HPDE6-E6E7 (cell line): ENCODE results near the gene BCR.

ENCODE experiments used
- DNase-seq: peaks from one replicate; pipeline ENCODE4 v3.0.0; 2011; ENCODE audit warnings: missing footprints; ENCODE audit errors: extremely low spot score

The BCR gene

DNA sequence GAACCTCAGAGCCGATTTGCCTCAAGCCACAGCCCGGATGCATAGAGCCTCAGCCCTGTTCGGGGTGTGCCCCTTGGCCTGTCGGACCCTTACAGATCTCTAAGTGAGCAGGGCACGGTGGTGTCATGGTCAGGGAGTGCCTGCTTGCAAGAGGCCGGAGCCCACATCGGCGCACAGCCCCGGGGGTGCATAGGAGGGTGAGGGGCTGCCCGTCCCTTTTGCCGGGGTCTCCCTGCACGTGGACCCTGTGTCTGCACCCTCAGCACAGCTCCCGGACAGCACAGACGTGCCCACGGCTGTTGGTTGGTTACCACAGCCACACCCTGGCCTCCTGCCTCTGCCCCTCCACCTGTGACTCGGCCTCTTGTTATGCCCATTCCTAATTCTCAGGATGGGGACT is 28.5 kb upstream of the BCR start:
- DNase-seq: no peak

DNA sequence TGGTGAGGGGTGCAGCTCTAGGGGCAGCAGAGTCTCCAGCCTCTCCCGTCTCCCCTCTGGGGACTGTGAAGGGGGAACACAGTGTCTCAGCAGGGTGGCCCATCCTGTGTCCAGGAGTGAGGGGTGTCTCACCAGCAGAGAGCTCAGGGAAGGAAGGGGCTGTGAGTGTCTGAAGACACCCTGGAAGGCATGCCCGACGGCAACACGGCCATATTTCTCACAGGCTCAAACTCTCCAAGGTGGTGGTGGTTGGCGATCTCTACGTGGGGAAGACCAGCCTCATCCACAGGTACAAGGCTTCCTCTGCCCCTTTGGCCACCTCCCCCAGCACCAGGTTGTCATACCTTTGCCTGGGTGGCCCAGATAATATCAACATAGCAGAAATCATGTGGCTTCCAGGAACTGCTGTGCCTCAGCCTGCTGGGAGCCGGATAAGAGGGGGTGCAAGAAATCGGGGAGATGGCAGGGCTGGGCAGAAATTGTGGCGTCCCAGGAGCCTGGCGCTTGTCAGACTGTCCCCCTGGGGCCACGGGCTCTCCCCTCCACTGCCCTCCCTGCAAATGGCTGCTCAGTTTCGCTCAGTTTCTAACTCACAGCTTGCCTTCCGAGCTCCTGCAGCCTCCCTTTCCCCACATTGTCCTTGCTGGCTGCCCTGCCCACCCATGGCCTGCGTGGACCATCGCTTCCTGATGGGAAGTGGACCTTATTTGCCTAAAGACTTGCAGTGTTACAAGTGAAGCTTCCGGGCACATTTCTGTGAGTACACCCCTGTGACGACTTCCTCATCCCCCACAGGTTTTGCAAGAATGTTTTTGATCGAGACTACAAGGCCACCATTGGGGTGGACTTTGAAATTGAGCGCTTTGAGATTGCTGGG is 27.8 kb upstream of the BCR start:
- no peak for DNase-seq

DNA sequence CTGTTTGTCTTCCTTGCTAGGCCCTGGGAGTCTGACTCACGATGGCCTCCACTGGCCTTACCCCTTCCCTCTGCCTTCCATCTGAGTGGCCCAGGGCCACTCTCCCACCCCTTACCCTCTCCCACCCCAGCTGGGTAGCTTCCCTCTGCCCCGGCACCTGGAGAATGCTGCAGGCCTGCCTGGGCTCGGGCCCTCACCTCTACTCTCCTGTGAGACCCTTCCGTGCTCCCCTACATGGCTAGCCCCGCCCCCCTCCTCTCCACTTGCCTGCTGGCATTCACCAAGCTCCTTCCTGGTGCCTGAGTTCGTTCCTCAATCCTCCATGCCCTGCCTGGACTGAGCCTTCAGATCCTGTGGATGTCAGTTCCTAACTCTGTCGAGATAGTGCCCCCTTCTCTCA is 26.3 kb upstream of the BCR start:
- no peak for DNase-seq

DNA sequence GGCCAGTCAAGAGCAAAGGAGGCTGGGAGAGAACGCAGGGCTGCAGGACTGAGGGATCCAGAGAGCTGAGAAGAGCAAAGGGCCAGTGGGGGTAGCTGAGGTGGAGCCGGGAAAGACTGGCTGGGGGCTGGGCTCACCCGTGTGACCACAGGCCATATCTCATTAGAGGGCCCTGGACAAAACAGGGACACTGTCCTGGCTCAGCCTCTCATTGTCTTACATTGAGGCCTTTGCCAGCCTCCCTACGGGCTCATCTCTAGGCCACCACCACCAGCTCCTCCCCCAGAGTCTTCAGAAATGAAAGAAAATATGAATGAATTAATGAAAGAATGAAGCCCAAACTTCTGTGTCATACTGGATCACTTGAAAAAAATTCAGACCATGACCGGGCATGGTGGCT is 25.8 kb upstream of the BCR start:
- no peak for DNase-seq

DNA sequence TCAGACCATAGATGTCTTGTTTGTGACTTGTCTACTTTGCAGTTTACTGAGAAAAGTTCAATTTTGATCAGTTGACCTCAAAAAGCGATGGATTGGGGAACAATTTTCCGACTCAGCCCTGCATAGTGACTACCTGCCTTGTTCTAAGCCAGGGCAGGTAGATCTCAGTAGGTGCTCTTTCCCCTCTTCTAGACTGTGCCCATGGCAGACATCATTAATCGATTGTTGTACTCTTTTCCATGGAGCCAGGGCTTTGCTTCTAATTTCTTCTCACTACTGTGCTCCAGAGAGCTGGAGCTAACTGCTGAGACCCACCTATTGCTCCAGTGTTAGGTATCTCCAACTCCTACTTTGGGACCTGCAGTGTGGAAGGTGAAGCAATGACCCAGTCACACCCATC is 25.2 kb upstream of the BCR start:
- DNase-seq: no peak

DNA sequence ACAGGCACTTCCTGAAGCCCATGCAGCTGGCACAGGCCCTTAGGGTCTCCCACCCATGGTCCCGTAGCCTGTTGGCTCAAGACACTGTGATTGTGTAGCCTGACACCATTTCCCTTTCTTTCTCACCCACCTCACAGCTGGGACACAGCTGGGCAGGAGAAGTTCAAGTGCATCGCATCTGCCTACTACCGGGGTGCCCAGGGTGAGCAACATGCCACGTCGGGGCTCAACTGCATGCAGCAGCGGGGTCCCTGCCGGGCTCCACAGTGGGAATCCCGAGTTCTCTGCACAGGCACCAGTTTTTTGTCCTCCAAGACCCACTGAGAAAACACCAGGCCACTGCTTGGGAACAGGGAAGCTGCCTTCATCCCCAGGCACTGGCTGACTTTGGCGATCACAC is 24.5 kb upstream of the BCR start:
- DNase-seq: no peak

DNA sequence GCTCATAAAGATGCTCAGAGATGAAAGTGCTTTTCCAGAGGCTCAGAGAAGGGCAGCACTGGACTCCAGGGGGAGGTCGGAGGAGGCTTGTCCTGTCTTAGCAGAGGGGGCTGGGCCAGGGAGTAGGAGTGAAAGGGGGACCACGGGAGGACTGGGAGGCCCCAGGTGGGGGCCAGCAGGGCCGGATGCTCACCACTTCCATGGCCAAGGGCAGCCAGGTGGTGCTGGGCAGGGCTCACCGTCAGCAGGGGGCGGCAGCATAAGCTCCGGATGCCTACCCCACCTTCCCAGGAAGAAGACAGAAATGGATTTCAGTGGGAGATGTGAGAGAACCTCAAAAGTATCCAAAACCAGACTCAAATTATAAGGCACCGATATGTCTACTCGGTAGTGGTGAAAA is 24.0 kb upstream of the BCR start:
- no peak for DNase-seq

DNA sequence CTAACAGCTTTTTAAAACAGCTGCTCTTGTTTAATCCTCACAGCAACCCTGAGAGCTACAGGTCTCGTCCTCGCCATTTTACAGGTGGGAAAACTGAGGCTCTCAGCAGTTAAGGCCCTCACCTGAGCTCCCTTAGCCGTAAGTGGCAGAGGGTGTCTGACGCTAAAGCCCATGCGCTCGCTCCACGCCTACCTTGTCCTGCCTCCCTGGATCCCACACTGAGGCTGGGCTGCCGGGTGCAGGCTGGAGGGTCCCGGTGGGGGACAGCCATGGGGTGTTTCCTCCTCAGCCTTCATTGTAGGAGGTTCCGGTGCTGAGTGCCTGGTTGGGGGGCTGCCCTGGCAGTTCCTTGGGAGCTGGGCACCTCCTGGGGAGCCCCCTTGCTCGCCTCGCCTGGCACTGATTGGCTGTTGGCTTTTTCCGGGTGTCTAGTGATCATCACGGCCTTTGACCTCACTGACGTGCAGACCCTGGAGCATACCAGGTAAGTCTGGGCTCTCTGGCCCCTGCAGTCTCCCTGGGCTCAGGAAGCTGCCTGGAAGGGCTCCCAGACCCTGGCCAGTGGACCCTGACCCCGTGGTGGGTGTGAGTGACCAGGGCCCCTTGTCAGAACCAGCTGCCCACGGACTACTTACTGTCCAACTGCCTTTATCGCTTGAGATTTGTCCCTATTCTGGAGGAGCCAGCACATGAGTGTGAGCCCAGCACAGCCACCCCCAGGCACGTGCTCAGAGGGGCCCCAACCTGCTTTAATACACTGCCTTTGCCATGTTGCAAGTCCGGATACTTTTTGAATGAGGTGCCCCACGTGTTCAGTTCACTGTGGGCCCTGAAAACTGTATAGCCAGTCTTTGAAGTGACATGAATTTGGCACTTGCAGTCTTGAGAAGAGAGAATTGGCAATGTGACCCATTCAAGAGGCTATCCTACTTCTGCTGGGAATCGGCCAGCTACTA is 22.5 kb upstream of the BCR start:
- DNase-seq: no peak

DNA sequence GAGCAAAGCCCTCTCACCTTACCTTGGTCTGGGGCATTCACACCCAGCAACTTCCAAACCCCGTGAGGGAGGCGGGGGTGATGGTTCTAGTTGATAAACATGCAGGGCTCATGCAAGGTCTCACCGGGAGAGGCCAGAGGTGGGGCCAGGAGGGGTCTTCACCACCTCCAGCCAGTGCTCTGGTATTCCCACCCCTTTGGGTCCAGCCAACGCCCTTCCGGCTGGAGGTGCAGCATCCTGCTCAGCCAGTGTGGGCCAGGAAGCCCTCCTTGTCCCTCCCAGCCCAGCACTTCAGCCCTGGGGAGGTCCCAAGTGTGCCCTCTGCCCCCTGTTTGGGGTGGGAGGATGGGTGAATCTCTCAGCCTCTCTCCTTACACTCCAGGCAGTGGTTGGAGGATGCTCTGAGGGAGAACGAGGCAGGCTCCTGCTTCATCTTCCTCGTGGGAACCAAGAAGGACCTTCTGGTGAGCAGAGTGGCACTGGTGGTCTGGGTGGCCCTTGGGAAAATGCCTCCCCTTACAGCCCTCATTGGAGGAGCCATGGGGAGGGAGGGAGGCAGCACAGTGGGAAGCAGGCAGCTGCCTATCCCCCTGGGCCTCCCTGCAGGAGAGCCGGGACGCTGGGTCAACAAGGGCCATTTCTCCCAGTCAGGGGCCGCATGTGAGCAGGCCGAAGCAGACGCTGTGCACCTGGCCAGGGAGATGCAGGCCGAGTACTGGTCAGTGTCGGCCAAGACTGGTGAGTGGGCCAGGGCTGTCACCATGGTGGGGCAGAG is 21.6 kb upstream of the BCR start:
- DNase-seq: no peak

DNA sequence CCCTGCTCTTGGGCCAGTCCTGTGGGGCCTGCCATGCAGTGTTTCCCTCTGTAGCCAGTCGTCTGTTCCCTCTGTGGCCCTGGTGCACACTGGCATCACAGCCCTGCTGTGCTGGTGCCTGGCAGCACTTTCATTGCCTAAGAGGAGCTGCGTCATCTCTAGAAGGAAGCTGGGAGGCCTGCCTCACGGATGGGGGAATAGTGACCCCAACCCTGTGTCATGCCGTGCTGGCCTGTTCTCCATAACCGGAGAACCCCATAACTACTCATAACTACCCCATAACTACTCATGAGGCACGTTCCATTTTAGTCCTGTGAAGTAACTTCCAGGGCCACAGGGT is 21.0 kb upstream of the BCR start:
- DNase-seq: no peak

DNA sequence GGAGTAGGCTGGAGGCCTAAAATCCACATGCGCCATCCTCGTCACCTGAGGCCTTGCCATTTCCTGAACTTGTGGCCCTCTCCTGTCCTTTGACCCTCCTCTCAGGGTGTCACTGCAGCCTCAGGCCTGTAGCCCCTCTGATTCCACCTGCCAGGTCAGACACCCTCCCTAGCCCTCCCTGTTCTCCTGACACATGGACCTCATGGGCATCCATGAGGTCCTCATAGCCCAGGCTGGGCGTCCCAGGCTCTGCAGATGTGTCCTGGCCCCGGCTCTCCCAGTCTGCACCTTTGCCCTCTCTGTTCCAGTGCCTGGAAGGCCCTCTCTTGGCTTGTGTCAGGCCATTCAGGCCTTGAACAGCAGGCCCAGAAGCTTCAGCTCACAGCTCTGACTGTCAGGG is 19.3 kb upstream of the BCR start:
- no peak for DNase-seq

DNA sequence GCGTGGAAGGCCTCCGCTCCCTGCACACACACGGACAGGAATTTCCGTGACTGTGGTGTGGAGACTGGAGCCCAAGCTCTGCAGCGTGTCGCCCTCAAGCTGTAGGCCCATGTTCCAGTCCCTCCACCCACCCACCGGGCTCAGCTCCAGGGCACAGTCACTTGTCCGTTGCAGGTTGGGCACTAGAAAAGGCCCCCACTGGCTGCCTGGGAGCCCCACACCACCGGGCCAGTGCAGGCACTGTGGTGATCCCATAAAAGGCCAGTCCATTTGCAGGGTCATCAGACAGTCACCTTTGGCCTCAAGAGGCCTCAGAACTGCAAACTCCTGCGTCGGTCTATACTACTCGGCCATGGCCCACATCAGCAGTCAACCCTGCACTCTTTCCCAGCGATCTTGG is 18.7 kb upstream of the BCR start:
- DNase-seq: no peak

DNA sequence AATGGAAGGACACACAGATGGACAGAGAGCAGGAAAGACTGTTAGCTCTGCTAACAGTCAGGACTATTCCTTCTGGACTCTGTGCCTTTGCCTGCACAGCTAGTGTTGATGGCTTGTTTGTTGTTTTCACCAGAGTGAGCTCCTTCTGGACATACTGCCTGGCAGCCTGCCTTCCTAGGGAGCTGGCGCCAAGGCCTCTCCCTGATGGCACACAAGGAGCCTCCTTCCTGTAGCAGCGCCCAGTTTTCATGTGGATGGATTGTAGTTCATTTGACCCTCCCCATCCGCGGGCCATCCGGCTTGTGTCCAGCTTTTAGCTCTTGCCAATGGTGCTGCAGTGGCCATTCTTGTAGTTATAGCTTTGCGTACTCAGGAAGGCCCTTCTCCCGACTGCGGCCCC is 16.6 kb upstream of the BCR start:
- no peak for DNase-seq

DNA sequence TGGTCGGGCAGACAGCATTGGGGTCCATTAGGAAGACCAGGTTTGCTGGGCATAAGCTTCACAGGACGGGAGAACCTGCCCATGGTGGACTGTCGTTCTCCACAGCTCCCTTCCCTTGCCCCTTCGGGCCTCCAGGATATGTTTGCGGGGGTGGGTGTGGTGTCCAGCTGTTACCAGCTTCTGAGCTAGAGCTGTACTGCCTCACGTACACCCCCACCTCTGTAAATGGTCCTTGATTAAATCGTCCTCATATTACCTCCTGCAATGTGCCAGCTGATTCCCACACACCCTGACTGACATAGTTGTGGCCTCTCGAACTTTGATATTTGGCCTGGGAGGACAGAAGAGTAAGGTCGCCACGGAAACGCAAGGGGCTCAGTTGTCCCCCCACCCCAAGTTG is 16.2 kb upstream of the BCR start:
- no peak for DNase-seq

DNA sequence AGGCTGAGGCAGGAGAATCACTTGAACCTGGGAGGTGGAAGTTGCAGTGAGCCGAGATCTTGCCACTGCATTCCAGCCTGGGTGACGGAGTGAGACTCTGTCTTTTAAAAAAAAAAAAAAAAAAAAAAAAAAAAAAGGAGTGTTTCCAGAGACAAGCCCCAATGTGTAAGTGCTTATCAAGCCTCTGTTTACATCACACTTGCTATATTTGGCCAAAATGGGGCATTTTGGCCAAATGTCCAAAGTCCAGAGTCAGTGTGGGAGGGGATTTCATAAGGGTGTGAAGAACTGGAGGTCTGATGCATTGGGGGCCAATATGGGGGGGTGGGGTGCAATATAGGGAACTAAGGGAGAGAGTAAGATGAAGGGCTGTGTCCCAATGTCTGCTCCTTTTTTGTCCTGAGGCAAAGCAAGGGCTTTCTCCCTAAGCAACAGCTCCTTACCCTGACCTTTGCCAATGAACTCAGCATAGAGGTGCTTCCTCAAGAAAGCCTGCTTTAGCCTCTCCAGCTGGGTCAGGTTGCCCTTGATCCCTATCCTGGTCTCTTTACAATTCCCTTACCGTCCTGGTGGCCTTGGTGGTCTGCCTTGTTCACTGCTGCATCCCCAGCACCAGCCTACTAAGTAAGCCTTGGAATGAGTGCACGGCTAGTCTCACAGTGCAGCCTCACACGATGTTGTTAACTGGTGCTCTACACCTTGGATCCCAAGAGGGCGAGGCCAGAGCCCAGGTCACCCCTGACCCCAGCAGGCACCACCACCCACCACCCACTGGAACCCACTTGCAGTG is 14.1 kb upstream of the BCR start:
- no peak for DNase-seq

DNA sequence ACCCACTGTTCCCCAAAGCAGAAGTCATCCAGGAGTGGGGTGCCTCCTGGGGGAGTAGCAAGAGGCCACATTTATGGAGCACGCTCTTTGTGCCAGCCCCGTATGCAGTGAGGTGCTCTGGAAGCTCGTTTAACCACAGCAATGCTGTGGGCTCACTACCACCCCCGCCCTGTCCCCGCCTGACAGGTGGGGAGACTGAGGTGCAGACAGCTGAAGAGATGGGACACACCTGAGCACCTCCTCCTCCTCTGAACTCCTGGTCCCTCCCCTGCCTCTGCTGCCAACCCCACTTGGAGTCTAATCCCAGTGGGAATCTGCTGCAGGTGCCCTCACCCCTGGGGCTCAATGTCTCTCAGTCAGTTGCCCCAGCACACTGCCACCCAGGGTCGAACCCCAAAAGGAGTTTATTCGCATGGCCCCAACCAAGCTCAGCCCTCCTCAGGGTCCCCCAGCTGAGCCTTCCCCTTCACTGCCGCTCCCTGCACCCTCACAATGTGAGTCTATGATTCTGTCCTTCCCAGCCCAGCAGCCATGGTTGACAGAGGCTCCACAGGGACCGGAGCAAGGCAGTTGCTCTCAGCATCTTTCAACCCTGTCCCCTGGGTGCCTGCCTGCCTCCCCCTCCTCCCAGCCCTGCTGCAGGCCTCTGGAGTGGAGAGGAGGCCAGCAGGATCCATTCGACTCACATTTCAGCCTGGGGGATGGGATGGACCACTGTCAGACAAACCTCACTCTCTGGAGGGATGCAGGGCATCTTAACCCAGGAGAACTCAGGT is 13.3 kb upstream of the BCR start:
- DNase-seq: no peak

DNA sequence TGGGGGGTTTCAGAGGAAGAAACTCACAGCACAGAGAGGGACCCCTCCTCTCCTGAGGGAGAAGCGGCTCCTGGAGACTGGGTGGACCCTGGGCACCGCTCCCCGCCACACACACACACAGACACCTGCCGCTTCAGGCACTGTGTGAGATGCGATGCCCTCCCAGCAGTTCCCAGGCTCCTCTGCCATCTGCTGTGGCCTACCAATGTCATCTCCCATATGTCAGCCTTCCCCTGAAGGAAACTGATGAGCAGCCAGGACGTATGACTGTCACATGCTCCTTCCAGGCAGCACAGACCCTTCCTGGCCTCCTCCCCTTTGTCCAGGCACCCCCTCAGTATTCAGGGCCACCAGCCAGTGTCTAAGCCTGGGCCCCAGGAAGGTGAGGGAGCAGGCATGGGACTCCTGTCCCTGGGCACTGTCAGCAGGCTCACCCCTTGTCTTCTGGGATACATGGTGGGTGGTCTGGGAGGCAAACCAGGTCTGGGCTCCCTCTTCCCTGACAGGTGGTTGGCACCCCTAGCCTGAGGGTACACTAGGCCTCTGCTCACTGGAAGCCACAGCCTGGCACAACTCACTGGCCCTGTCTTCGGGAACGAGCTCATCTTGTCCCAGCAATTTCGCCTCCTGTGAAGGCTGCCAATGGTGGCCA is 11.8 kb upstream of the BCR start:
- no peak for DNase-seq

DNA sequence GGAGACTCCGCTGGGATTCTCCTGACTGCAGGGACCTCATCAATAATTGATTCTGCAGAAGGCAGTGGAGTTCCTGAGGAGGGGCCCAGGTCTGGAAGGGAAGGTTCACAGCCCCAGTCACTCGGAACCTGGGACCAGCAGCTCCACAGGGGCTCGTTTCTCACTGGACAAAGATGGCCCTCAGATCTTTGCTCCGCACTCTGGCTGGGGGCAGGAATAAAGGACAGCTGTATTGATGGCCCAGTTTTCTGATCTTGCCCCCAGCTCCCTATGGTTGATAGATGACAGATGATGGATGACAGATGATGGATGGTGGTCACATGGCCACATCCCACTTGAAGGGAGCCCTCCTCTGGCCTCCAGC is 11.3 kb upstream of the BCR start:
- no peak for DNase-seq

DNA sequence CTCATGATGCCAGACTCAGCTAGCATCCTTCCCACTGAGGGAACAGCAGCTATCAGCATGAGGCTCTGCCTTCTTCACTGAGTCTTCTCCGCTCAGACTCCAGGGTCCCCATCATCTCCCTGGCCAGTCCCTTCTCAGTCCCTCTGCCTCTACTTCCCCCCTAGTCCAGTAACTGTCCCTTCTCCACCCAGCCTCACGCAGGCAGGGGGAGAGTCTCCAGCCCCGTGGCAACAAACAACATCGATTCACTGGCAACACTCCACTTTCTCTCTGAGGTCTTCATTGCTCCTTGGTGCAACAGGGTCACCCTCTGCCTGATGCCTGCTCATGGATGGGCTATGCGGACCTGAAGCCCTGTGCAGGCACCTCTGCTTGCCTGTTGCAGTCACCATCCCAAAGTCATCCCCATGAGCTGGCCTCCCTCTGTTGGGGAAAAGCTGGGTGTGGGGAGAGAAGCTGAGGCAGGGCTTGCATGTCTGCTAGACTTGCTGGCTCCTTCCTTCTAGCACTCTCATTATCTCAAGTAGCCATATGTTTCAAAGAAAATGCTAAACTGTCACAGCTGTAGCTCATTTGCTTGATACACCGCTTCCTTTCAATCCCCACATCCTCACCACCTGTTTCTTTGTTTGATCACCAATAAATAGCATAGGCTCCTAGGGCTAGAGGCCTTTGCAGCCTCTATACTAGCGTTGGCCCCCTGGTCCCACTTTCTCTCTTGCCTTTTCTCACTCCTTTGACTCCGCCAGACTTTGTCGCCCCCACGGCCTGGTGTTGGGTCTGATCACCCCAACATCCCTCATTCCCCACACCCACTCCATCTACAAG is 4.3 kb upstream of the BCR start:
- no peak for DNase-seq
